NK-92 (cell line): ENCODE results near the gene GLP2R.

Experiments
- DNase-seq: peaks from one replicate; lab custom pipeline; 2025; ENCODE audit not compliant: unreplicated experiment; lab: John Stamatoyannopoulos, UW

Gene GLP2R

GRCh38 chr17:9813166-9813565 lies 12.6 kb upstream of the GLP2R start:
- no peak for DNase-seq

- no peak for DNase-seq
These were observed 11.3 kb upstream of the GLP2R start for GRCh38 chr17:9814337-9814945.

- no peak for DNase-seq
These were observed 9.3 kb upstream of the GLP2R start for GRCh38 chr17:9816472-9816871.

GRCh38 chr17:9817086-9817485 lies 8.6 kb upstream of the GLP2R start:
- DNase-seq: no peak

GRCh38 chr17:9818760-9819159 lies 7.0 kb upstream of the GLP2R start:
- DNase-seq: no peak

- no peak for DNase-seq
These were observed 5.3 kb upstream of the GLP2R start for GRCh38 chr17:9820448-9820847.

- DNase-seq: no peak
These were observed 3.8 kb upstream of the GLP2R start, which contains the start of gene GSG1L2 for GRCh38 chr17:9821921-9822320. Gene GSG1L2, minus strand, starts transcription at chr17:9822079. Its CDS starts 8 bp downstream, at chr17:9822071.

- no peak for DNase-seq
These were observed 1.6 kb upstream of the GLP2R start for GRCh38 chr17:9824094-9824493.

- no peak for DNase-seq
These were observed 856 bp upstream of the GLP2R start for GRCh38 chr17:9824797-9825338.

GRCh38 chr17:9828296-9829295 lies 2.9 kb downstream of the GLP2R start:
- DNase-seq: no peak

- no peak for DNase-seq
These were observed 3.6 kb downstream of the GLP2R start for GRCh38 chr17:9829343-9829742.

GRCh38 chr17:9830711-9831110 lies 5.0 kb downstream of the GLP2R start:
- DNase-seq: no peak

GRCh38 chr17:9833922-9834321 lies 8.2 kb downstream of the GLP2R start:
- DNase-seq: no peak

GRCh38 chr17:9837551-9838471 lies 12.1 kb downstream of the GLP2R start:
- no peak for DNase-seq

GRCh38 chr17:9839433-9839832 lies 13.7 kb downstream of the GLP2R start:
- no peak for DNase-seq

GRCh38 chr17:9842057-9842758 lies 16.5 kb downstream of the GLP2R start:
- no peak for DNase-seq

- no peak for DNase-seq
These were observed 17.7 kb downstream of the GLP2R start for GRCh38 chr17:9843152-9844010.

GRCh38 chr17:9844153-9844552 lies 18.4 kb downstream of the GLP2R start:
- DNase-seq: no peak

- no peak for DNase-seq
These were observed 19.6 kb downstream of the GLP2R start for GRCh38 chr17:9845306-9845705.
